RPMI8226 (cell line): Measurements from ENCODE around the gene KCNIP3.
A peak's percentile ranks its signal among the peaks of the same experiment; 100 is the strongest.

ENCODE experiments used
- DNase-seq: peaks from one replicate; pipeline ENCODE4 v3.0.0-alpha.2; 2015

The KCNIP3 gene

GRCh38 chr2:95297639-95298395 is 670 bp downstream of the KCNIP3 start:
- DNase-seq = no peak

- DNase-seq = no peak
Measured at GRCh38 chr2:95298486-95299111, 1.5 kb downstream of the KCNIP3 start.

- no peak for DNase-seq
Measured at GRCh38 chr2:95299961-95300360, 2.8 kb downstream of the KCNIP3 start.

- DNase-seq = peak; percentile 83
Measured at GRCh38 chr2:95300450-95300849, 3.3 kb downstream of the KCNIP3 start.

GRCh38 chr2:95301186-95301585 is 4.0 kb downstream of the KCNIP3 start:
- DNase-seq = no peak

- DNase-seq = no peak
Measured at GRCh38 chr2:95301876-95302641, 4.9 kb downstream of the KCNIP3 start.

- DNase-seq = no peak
Measured at GRCh38 chr2:95303191-95303919, 6.2 kb downstream of the KCNIP3 start.

- DNase-seq = no peak
Measured at GRCh38 chr2:95305380-95306061, 8.4 kb downstream of the KCNIP3 start.

GRCh38 chr2:95306336-95306895 is 9.3 kb downstream of the KCNIP3 start:
- DNase-seq = no peak

- DNase-seq = no peak
Measured at GRCh38 chr2:95307036-95307435, 9.9 kb downstream of the KCNIP3 start.

- no peak for DNase-seq
Measured at GRCh38 chr2:95307878-95308277, 10.7 kb downstream of the KCNIP3 start.

- no peak for DNase-seq
Measured at GRCh38 chr2:95308426-95308990, 11.4 kb downstream of the KCNIP3 start.

GRCh38 chr2:95309599-95309998 is 12.5 kb downstream of the KCNIP3 start:
- DNase-seq = no peak

GRCh38 chr2:95310216-95310615 is 13.1 kb downstream of the KCNIP3 start:
- DNase-seq = no peak

- DNase-seq = no peak
Measured at GRCh38 chr2:95310651-95311050, 13.5 kb downstream of the KCNIP3 start.

GRCh38 chr2:95311815-95312542 is 14.8 kb downstream of the KCNIP3 start:
- DNase-seq = no peak

GRCh38 chr2:95312543-95313201 is 15.5 kb downstream of the KCNIP3 start:
- no peak for DNase-seq

- no peak for DNase-seq
Measured at GRCh38 chr2:95313296-95314131, 16.4 kb downstream of the KCNIP3 start.

- no peak for DNase-seq
Measured at GRCh38 chr2:95314598-95314963, 17.4 kb downstream of the KCNIP3 start.
